GM12878 (cell line): ENCODE data around the gene ACTA2.

Experiments used
- BCL11A ChIP-seq: IDR thresholded peaks from 2 replicates; pipeline ENCODE4 v1.6.1; 2011; ENCODE audit warnings: low read depth, low read length
- POLR2A ChIP-seq: IDR thresholded peaks from 2 replicates; pipeline ENCODE4 v1.6.1; 2011; ENCODE audit warnings: low read depth, mild to moderate bottlenecking, low read length

DNA sequence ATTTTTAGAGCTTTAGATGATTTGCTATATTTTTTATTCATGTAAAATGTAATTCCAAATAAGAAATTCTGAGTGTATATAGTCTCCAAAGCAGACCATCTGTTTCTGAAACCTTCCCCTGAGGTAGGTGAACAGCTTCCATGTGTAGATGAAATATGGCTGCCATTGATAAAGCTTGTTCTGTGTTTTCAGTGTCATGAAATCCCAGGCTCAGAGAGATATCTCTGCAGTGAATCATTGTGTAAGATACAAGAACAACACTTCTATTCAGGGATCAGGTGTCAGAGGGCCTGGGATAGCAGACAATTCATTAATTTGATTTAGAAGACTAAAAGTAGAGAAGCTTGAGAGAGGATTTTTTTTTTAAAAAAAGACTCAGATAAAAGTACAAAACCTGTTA lies 29.1 kb downstream of the ACTA2 start:
- TF ChIP-seq POLR2A (no peak), BCL11A (no peak)
